ENCODE results near the gene ROCK1. TPM values are rescaled to one million over a fixed set of nuclear protein-coding genes. Genes with fewer than 3 reads are reported as not detected.

ROCK1 gene
- total RNA-seq, 1 donor from 2014 or later = 60.9 TPM

DNA sequence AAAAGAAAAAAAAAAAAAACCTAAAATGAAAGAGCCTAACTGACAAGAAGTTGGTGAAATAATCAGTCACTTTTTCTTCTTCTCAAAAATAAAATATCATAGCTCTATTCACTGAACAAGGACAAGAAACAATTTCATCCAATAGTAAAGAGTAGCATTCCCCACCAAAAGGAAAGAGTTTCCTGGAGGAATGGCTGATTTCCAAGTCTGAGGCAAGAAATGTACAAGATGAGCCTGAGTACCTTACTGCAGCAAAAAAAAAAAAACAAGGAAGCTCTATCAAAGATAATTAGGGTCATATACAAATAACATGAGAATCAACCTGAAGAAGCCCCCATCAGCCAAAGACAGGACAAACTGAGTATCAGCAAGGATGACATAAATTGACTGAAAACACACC, 11.5 kb downstream of the ROCK1 start:
- no peaks in the 10 kb centered on the region for H3K9me3 Mint-ChIP-seq (ENCODE audit: low read depth)
- H3K36me3 Mint-ChIP-seq (ENCODE audit: low read depth) = no peaks in the 10 kb centered on the region
- TF ChIP-seq, protein P1, sequence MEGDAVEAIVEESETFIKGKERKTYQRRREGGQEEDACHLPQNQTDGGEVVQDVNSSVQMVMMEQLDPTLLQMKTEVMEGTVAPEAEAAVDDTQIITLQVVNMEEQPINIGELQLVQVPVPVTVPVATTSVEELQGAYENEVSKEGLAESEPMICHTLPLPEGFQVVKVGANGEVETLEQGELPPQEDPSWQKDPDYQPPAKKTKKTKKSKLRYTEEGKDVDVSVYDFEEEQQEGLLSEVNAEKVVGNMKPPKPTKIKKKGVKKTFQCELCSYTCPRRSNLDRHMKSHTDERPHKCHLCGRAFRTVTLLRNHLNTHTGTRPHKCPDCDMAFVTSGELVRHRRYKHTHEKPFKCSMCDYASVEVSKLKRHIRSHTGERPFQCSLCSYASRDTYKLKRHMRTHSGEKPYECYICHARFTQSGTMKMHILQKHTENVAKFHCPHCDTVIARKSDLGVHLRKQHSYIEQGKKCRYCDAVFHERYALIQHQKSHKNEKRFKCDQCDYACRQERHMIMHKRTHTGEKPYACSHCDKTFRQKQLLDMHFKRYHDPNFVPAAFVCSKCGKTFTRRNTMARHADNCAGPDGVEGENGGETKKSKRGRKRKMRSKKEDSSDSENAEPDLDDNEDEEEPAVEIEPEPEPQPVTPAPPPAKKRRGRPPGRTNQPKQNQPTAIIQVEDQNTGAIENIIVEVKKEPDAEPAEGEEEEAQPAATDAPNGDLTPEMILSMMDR (IDR thresholded peaks at IDR 0.05) = no peak
- peak overlapping the region; percentile 29 for H3K27ac Mint-ChIP-seq (ENCODE audit: unreplicated experiment)
- H3K27me3 Mint-ChIP-seq (ENCODE audit: low read depth) = no peaks in the 10 kb centered on the region
- H3K4me1 Mint-ChIP-seq (ENCODE audit: low read depth) = peaks cover 61% of the 10 kb centered on the region
- no peak for DNase-seq (ENCODE audit: low spot score)
- no peak overlapping the region for H3K4me3 Mint-ChIP-seq (ENCODE audit: unreplicated experiment)

DNA sequence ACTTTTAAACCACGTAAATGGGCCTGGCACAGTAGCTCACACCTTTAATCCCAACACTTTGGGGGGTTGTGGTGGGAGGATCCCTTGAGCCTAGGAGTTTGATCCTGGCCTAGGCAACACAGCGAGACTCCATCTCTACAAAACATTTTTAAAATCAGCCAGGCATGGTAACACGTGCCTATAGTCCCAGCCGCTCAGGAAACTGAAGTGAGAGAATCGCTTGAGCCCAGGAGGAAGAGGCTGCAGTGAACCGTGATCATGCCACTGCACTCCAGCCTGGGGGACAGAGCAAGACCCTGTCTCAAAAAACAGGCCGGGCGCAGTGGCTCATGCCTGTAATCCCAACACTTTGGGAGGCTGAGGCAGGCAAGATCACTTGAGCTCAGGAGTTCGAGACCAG, 12.2 kb downstream of the ROCK1 start:
- H3K27ac Mint-ChIP-seq (ENCODE audit: unreplicated experiment) = no peak overlapping the region
- no peaks in the 10 kb centered on the region for H3K36me3 Mint-ChIP-seq (ENCODE audit: low read depth)
- TF ChIP-seq, protein P1 (IDR thresholded peaks at IDR 0.05) = no peak
- H3K27me3 Mint-ChIP-seq (ENCODE audit: low read depth) = no peaks in the 10 kb centered on the region
- no peak overlapping the region for H3K4me3 Mint-ChIP-seq (ENCODE audit: unreplicated experiment)
- DNase-seq (ENCODE audit: low spot score) = no peak
- H3K9me3 Mint-ChIP-seq (ENCODE audit: low read depth) = no peaks in the 10 kb centered on the region
- peaks cover 56% of the 10 kb centered on the region for H3K4me1 Mint-ChIP-seq (ENCODE audit: low read depth)

DNA sequence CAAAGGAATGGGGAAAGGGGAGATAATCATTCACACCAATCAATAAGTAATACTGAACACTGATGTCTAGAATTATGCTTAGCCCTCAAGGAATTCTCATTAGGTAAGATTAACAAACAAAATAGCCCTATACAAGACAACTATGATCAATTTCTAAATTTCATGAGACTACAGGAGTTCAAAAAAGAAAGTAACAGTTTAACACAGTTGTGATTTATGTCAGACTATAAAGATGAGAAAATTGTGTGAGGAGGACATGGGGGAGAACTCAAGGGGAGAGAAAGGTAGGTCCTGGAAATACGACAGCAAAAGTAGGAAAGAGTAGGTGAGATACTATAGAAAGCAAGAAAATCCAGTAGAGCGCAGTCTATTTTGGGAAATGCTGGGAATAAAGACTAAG, 14.9 kb downstream of the ROCK1 start:
- Mint-ChIP-seq H3K36me3 (ENCODE audit: low read depth) (no peaks in the 10 kb centered on the region), H3K27me3 (ENCODE audit: low read depth) (no peaks in the 10 kb centered on the region), H3K9me3 (ENCODE audit: low read depth) (no peaks in the 10 kb centered on the region), H3K4me3 (ENCODE audit: unreplicated experiment) (no peak overlapping the region), H3K27ac (ENCODE audit: unreplicated experiment) (peak overlapping the region; percentile 70), H3K4me1 (ENCODE audit: low read depth) (peaks cover 43% of the 10 kb centered on the region)
- DNase-seq (ENCODE audit: low spot score) = no peak
- TF ChIP-seq, protein P1 (IDR thresholded peaks at IDR 0.05) = no peak

DNA sequence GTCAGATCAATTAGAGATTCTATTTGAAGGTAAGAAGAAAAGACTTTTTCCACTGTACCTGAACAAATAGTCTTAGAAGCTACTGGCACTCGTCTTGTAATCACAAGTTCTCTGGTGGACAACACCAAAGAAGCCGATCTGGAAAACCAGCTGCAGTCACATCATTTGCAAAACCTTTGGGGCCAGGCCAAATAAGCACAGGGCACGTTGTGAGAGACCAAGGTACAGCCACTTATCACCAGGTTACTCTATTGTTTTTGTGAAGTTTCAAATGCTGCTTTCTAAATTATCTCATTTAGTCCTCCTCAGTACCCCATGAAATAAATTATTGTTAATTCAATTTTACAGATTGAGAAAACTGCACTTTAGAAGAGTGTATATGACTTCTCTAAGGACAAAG, 18.5 kb downstream of the ROCK1 start:
- no peak for DNase-seq (ENCODE audit: low spot score)
- Mint-ChIP-seq H3K36me3 (ENCODE audit: low read depth) (no peaks in the 10 kb centered on the region), H3K9me3 (ENCODE audit: low read depth) (no peaks in the 10 kb centered on the region), H3K27ac (ENCODE audit: unreplicated experiment) (no peak overlapping the region), H3K27me3 (ENCODE audit: low read depth) (no peaks in the 10 kb centered on the region), H3K4me1 (ENCODE audit: low read depth) (peaks cover 17% of the 10 kb centered on the region), H3K4me3 (ENCODE audit: unreplicated experiment) (no peak overlapping the region)
- TF ChIP-seq, protein P1 (IDR thresholded peaks at IDR 0.05) = no peak

DNA sequence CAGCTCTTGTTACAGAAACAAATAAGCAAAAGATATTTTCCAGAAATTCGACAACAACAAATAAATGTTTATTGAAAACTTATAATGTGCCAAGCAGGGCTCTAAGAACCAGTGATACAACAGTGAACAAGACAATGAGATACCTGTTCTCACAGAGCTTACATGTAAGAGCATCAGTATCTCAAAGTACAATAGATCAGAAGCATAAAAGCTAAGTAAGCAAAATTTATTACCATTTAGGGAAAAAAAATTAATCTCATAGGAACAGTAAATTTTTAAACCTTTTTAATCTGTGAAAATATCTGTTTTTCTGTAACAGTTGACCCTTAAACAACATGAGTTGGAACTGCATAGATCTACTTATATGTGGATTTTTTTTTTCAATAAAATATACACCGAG, 20.9 kb downstream of the ROCK1 start:
- TF ChIP-seq, protein P1 (IDR thresholded peaks at IDR 0.05) = no peak
- no peak for DNase-seq (ENCODE audit: low spot score)
- peaks cover 2% of the 10 kb centered on the region for H3K9me3 Mint-ChIP-seq (ENCODE audit: low read depth)
- peaks cover 28% of the 10 kb centered on the region for H3K4me1 Mint-ChIP-seq (ENCODE audit: low read depth)
- H3K36me3 Mint-ChIP-seq (ENCODE audit: low read depth) = no peaks in the 10 kb centered on the region
- H3K27me3 Mint-ChIP-seq (ENCODE audit: low read depth) = no peaks in the 10 kb centered on the region
- no peak overlapping the region for H3K4me3 Mint-ChIP-seq (ENCODE audit: unreplicated experiment)
- no peak overlapping the region for H3K27ac Mint-ChIP-seq (ENCODE audit: unreplicated experiment)

Data from chondrocyte (in vitro differentiated cells).